ENCODE measurements around the gene TEP1. TPM values are rescaled to one million over a fixed set of nuclear protein-coding genes. Genes with fewer than 3 reads are reported as not detected.

Gene TEP1
- total and polyA plus RNA-seq, 10 of the 15 experiments (the other 5 are each of a cell fraction or from before 2014, with no cell fraction given): 3.3 to 29.7 (median 16.8) TPM

DNA sequence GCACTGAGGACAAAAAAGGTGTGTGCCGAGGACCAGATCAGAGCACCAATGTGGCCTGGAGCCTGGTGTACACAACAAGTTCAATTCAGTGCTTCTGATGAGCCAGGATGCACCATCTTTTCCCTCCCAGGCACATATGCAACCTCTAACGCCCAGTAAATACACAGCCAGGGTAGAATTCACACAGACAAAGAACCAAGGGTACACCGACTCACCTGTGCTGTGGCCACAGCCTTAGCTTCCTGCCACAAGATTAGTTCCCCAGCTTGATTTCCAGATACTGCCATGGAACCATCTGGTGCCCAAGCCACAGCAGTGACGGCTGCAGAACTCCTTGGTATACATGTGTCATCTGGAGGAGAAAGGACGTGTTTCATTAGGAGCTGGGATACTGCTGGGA is 40.5 kb downstream of the TEP1 start:
- SMC1A ChIA-PET (ENCODE audit: uncharacterized antibody, unreplicated experiment): no interaction called here
- 83% methylated on average over 5 of the region's 5 CpGs for WGBS (ENCODE audit: insufficient coverage, insufficient replicate concordance, low lambda C conversion rate, missing lambda C conversion rate)
- Histone ChIP-seq H3K9me3 (replicated peaks; ENCODE audit: control insufficient read depth, insufficient read depth, low read length) (peaks cover 8% of the 10 kb centered on the region; the same call in 2 of the 3 replicates), H3K4me1 (ENCODE audit: control insufficient read depth, insufficient read depth, low read length) (peaks cover 2% of the 10 kb centered on the region; the same call in 1 of the 2 replicates), H4K20me1 (ENCODE audit: control insufficient read depth, insufficient read depth) (no peaks in the 10 kb centered on the region), H3K79me2 (ENCODE audit: control insufficient read depth, insufficient read depth, low read length) (no peaks in the 10 kb centered on the region), H3K27me3 (replicated peaks in 1 of 2; ENCODE audit: control insufficient read depth in 2 of 2, insufficient read depth in 2 of 2, low read length in 1 of 2) (no peaks in the 10 kb centered on the region), H3K9ac (ENCODE audit: control insufficient read depth, insufficient read depth, low read length) (no peak overlapping the region), H2AFZ (ENCODE audit: control insufficient read depth, low read depth, low read length) (no peak overlapping the region), H3K27ac (ENCODE audit: control insufficient read depth, insufficient read depth) (no peak overlapping the region), H3K4me2 (ENCODE audit: control insufficient read depth, insufficient read depth) (no peak overlapping the region), H3K4me3 (no peak overlapping the region), H3K36me3 (ENCODE audit: control insufficient read depth in 2 of 2, insufficient read depth in 2 of 2, low read length in 1 of 2) (peaks cover 24 to 42% of the 10 kb centered on the region in 2 experiments)
- RAD21 ChIA-PET (ENCODE audit: unreplicated experiment): no interaction called here
- POLR2A ChIA-PET: interaction anchor here (0.6 kb wide), 1 partner anchor 1158 kb away, joined by 5 read pairs; no protein-coding TSS in a partner anchor
- TF ChIP-seq STAT1 (conservative IDR thresholded peaks at IDR 0.05): no peak
- no peak for TF ChIP-seq ZNF217 (IDR thresholded peaks at IDR 0.05)
- TF ChIP-seq ZNF24 (IDR thresholded peaks at IDR 0.05): no peak
- TF ChIP-seq SUZ12 (IDR thresholded peaks at IDR 0.05; ENCODE audit: unreplicated experiment): no peak
- no peak for TF ChIP-seq CBX3 (IDR thresholded peaks at IDR 0.05; ENCODE audit: borderline replicate concordance, low read depth)
- no peak for TF ChIP-seq EP300 (IDR thresholded peaks at IDR 0.05; ENCODE audit: borderline replicate concordance in 1 of 2, control insufficient read depth in 1 of 2, low read depth in 2 of 2, low read length in 2 of 2)
- TF ChIP-seq PML (IDR thresholded peaks at IDR 0.05; ENCODE audit: low read length): no peak
- TF ChIP-seq FOXK2 (IDR thresholded peaks at IDR 0.05): no peak
- no peak for TF ChIP-seq EED (IDR thresholded peaks at IDR 0.05; ENCODE audit: low read depth)
- TF ChIP-seq USF2 (IDR thresholded peaks at IDR 0.05; ENCODE audit: borderline replicate concordance, low read depth, low read length): no peak
- no peak for TF ChIP-seq NR2C2 (IDR thresholded peaks at IDR 0.05; ENCODE audit: borderline replicate concordance, control insufficient read depth, insufficient read length, low read depth)
- TF ChIP-seq SMAD5 (IDR thresholded peaks at IDR 0.05; ENCODE audit: low read depth): no peak
- TF ChIP-seq RB1 (IDR thresholded peaks at IDR 0.05; ENCODE audit: borderline replicate concordance): no peak
- TF ChIP-seq, protein P1, sequence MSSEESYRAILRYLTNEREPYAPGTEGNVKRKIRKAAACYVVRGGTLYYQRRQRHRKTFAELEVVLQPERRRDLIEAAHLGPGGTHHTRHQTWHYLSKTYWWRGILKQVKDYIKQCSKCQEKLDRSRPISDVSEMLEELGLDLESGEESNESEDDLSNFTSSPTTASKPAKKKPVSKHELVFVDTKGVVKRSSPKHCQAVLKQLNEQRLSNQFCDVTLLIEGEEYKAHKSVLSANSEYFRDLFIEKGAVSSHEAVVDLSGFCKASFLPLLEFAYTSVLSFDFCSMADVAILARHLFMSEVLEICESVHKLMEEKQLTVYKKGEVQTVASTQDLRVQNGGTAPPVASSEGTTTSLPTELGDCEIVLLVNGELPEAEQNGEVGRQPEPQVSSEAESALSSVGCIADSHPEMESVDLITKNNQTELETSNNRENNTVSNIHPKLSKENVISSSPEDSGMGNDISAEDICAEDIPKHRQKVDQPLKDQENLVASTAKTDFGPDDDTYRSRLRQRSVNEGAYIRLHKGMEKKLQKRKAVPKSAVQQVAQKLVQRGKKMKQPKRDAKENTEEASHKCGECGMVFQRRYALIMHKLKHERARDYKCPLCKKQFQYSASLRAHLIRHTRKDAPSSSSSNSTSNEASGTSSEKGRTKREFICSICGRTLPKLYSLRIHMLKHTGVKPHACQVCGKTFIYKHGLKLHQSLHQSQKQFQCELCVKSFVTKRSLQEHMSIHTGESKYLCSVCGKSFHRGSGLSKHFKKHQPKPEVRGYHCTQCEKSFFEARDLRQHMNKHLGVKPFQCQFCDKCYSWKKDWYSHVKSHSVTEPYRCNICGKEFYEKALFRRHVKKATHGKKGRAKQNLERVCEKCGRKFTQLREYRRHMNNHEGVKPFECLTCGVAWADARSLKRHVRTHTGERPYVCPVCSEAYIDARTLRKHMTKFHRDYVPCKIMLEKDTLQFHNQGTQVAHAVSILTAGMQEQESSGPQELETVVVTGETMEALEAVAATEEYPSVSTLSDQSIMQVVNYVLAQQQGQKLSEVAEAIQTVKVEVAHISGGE (CRISPR knock-in tag; IDR thresholded peaks at IDR 0.05): no peak
- no peak for TF ChIP-seq ZNF384 (IDR thresholded peaks at IDR 0.05; ENCODE audit: borderline replicate concordance, low read depth, low read length)
- intact Hi-C loops (cut with micrococcal nuclease; ENCODE audit: unreplicated experiment) (no loop called here), in situ Hi-C loops (cut with MboI) (no loop called here)
- no TSS peak for BruUV-seq (replicated peaks)
- no peak for DNase-seq (ENCODE audit: low read depth, low spot score)
- ATAC-seq: no peak
- CTCF ChIA-PET: interaction anchor here (1.3 kb wide), 1 partner anchor 43 kb away, joined by 3 read pairs; no protein-coding TSS in a partner anchor
- FAIRE-seq: no peak
